Lower leg skin (tissue), 4 donors: ENCODE measurements around the gene NCOR1. TPM values are rescaled to one million over a fixed set of nuclear protein-coding genes. Genes with fewer than 3 reads are reported as not detected.

ENCODE experiments used
- DNase-seq, 2 donors: peaks; one replicate each; pipeline ENCODE4 v3.0.0-alpha.2; 2019; ENCODE audit warnings: low spot score in 2 of 2
- H3K4me3 ChIP-seq: fragments of 200-600 bp; sonication (generic); 2 replicates; pipeline ENCODE4 v1.5.1; 2017; ENCODE audit warnings: mild to moderate bottlenecking, low read depth; ENCODE audit not compliant: poor library complexity, severe bottlenecking
- POLR2A ChIP-seq, 2 donors: fragments of 450-650 bp; IDR thresholded peaks; one replicate each; pipeline ENCODE4 v1.6.1; 2016 to 2017; ENCODE audit warnings: antibody characterized with exemption in 2 of 2, mild to moderate bottlenecking in 1 of 2, moderate library complexity in 1 of 2
- WGBS, 2 donors: methylation state at CpG; one replicate each; pipeline ENCODE4 v1.1.5; 2018; 5-methylcytosine and 5-hydroxymethylcytosine counted together
- intact Hi-C: fragments of 100-400 bp; cut with DNase I; formaldehyde crosslinking; loops from one replicate; pipeline ENCODE4 v1.15.0; 2023; ENCODE audit warnings: low total_unique reads
- total RNA-seq, 4 donors: library from RNA; depleted of rRNA; stranded (reverse); fragments of >200 nt; gene quantifications; one replicate each; pipeline ENCODE4 v1.1.0, GENCODE V29; 2016
- TF ChIP-seq, protein P1 (sequence below), 3 donors: fragments of 450-650 bp; IDR thresholded peaks; one replicate each; pipeline ENCODE4 v1.5.1; 2016; ENCODE audit warnings: antibody characterized with exemption in 3 of 3, mild to moderate bottlenecking in 3 of 3, moderate library complexity in 2 of 3

NCOR1 gene
- total RNA-seq, 4 donors from 2014 or later = 84.2 to 161 (median 115) TPM

DNA sequence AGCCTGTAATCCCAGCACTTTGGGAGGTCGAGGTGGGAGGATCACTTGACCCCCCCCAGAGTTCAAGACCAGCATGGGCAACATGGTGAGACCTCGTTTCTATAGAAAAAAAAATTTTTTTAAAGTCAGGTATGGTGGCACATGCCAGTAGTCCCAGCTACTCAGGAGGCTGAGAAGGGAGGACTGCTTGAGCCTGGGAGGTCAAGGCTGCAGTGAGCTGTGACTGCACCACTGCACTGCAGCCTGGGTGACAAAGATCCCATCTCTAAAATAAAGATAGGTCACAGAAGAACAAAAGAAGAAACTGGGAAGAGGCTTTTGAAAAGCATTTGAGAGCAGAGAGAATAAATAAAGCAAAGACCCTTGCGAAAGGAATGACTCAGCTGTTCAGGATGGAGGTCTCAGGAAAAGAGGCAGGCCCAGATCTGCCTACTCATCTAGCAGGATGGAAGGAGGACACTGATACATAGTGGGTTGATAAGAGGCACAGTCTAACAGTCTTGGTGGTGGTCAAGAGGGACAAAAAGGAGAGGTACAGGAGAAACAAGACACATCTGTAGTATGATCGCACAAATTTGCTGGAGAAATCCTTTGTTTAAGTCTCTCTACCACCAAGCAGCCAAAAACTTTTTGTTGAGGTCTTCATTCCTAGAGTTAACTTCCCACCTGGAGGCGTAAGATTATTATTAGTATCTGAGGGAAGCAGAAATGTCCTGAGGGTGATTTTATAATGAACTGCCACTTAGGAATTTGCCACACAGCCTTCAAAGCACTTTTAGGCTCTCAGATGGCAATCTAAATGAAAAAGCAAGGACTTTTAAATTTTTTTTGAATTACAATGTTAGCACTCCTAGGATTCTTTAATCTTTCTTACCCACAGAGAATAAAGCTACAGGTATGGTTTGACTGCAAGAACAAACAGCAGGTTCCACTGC is 233.4 kb downstream of the NCOR1 start:
- peak in 1 of 2 donors; percentile 54 for DNase-seq
- intact Hi-C loops = no loop called here
- 78 to 85% methylated on average over 5 of the region's 5 CpGs for WGBS, 2 donors
- TF ChIP-seq POLR2A (IDR thresholded peaks at IDR 0.05) = no peak
- TF ChIP-seq, protein P1, sequence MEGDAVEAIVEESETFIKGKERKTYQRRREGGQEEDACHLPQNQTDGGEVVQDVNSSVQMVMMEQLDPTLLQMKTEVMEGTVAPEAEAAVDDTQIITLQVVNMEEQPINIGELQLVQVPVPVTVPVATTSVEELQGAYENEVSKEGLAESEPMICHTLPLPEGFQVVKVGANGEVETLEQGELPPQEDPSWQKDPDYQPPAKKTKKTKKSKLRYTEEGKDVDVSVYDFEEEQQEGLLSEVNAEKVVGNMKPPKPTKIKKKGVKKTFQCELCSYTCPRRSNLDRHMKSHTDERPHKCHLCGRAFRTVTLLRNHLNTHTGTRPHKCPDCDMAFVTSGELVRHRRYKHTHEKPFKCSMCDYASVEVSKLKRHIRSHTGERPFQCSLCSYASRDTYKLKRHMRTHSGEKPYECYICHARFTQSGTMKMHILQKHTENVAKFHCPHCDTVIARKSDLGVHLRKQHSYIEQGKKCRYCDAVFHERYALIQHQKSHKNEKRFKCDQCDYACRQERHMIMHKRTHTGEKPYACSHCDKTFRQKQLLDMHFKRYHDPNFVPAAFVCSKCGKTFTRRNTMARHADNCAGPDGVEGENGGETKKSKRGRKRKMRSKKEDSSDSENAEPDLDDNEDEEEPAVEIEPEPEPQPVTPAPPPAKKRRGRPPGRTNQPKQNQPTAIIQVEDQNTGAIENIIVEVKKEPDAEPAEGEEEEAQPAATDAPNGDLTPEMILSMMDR (IDR thresholded peaks at IDR 0.05) = no peak
- no peak overlapping the region for H3K4me3 ChIP-seq

DNA sequence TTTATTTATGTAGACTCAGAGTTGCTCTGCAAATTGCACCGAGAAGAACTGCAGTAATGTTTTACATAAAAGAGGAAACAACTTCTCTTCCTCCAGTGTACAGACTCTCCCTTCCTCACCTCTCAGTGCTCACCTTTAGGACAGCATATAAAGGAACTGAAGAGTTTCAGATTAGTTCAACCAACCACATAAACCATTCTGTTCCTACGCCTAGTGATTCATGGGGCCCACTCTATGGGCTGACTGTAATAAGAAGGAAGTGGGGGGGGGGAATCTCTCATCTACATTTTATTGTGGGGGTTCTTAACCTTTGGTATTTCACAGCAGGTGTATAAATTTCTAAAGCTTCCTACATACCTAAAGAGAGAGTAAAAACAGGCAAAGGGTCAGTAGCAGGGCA is 234.1 kb downstream of the NCOR1 start:
- DNase-seq = no peak
- H3K4me3 ChIP-seq = no peak overlapping the region
- WGBS, 2 donors = 43 to 48% methylated on average over 2 of the region's 2 CpGs
- TF ChIP-seq POLR2A (IDR thresholded peaks at IDR 0.05) = no peak
- TF ChIP-seq, protein P1 (IDR thresholded peaks at IDR 0.05) = no peak
- intact Hi-C loops = no loop called here

Other genes starting within 250 kb of the NCOR1 start
- 10 to 100 TPM; 11.1 to 16.5 (median 13.1) TPM for gene ZSWIM7, start 215.8 kb downstream of the NCOR1 start, total RNA-seq
- gene TTC19, start 215.7 kb downstream of the NCOR1 start, total RNA-seq = 10 to 100 TPM; 56.9 to 81.2 (median 63.3) TPM
- 10 to 100 TPM; 25.5 to 93.4 (median 40.7) TPM for gene PIGL, start 1.7 kb upstream of the NCOR1 start, total RNA-seq
- 1 to 10 TPM; 2.1 to 4.9 (median 3.8) TPM for gene CENPV, start 137.9 kb upstream of the NCOR1 start, total RNA-seq
- gene UBB, start 165.6 kb upstream of the NCOR1 start, total RNA-seq = 100 to 1,000 TPM; 606 to 678 (median 615) TPM
- gene TRPV2, start 200.0 kb upstream of the NCOR1 start, total RNA-seq = 1 to 10 TPM; 3.3 to 8.9 (median 6.9) TPM